CD8-positive, alpha-beta memory T cell (primary cell): ENCODE data around the gene TRAF5. TPM values are rescaled to one million over a fixed set of nuclear protein-coding genes. Genes with fewer than 3 reads are reported as not detected.

Source experiments
- CTCF ChIA-PET: fragments of 350-600 bp; sonication (Branson Sonifier 250); formaldehyde crosslinking; loops from one replicate; lab custom pipeline; 2021; ENCODE audit warnings: antibody characterized with exemption; lab: Charles Lee
- POLR2A ChIA-PET: fragments of 350-600 bp; sonication (Branson Sonifier 250); formaldehyde crosslinking; loops from one replicate; lab custom pipeline; 2021; ENCODE audit warnings: antibody characterized with exemption; lab: Charles Lee
- DNase-seq, 5 donors: peaks; one replicate each; pipeline versions ENCODE4 v3.0.0 to v3.0.0-alpha.2; 2020 to 2022; ENCODE audit warnings: mixed read lengths in 1 of 5
- H3K27ac ChIP-seq: one replicate; pipeline ENCODE4 v1.7.0; 2013; ENCODE audit warnings: low read depth, mild to moderate bottlenecking, low read length, moderate library complexity
- H3K27me3 ChIP-seq: 2 replicates; pipeline ENCODE4 v1.7.0; 2013; ENCODE audit warnings: low read length, mild to moderate bottlenecking; ENCODE audit not compliant: insufficient read depth, poor library complexity, severe bottlenecking
- H3K36me3 ChIP-seq: 2 replicates; pipeline ENCODE4 v1.7.0; 2013; ENCODE audit warnings: mild to moderate bottlenecking, low read length, moderate library complexity; ENCODE audit not compliant: insufficient read depth
- H3K4me1 ChIP-seq: 2 replicates; pipeline ENCODE4 v1.7.0; 2013; ENCODE audit warnings: mild to moderate bottlenecking, low read length, moderate library complexity; ENCODE audit not compliant: insufficient read depth
- H3K4me3 ChIP-seq: 2 replicates; pipeline ENCODE4 v1.7.0; 2013; ENCODE audit warnings: mild to moderate bottlenecking, low read length
- H3K9me3 ChIP-seq: 2 replicates; pipeline ENCODE4 v1.7.0; 2013; ENCODE audit warnings: mild to moderate bottlenecking, low read length
- H3K27ac Mint-ChIP-seq, 8 donors: one replicate each; pipeline ENCODE4 v1.8.0; 2020 to 2021; ENCODE audit warnings: mixed read lengths in 8 of 8, mild to moderate bottlenecking in 6 of 8, inconsistent platforms in 3 of 8, moderate library complexity in 3 of 8
- H3K27me3 Mint-ChIP-seq, 2 donors: one replicate each; pipeline ENCODE4 v1.8.0; 2020 to 2021; ENCODE audit warnings: mixed read lengths in 2 of 2, mild to moderate bottlenecking in 1 of 2, moderate library complexity in 1 of 2
- H3K36me3 Mint-ChIP-seq, 3 donors: one replicate each; pipeline ENCODE4 v1.8.0; 2020 to 2021; ENCODE audit warnings: mixed read lengths in 3 of 3, inconsistent platforms in 1 of 3, mild to moderate bottlenecking in 1 of 3
- H3K4me1 Mint-ChIP-seq, 3 donors: one replicate each; pipeline ENCODE4 v1.8.0; 2020 to 2021; ENCODE audit warnings: mixed read lengths in 3 of 3, inconsistent platforms in 1 of 3, mild to moderate bottlenecking in 1 of 3
- H3K4me3 Mint-ChIP-seq, 7 donors: one replicate each; pipeline ENCODE4 v1.8.0; 2020 to 2021; ENCODE audit warnings: mixed read lengths in 7 of 7, mild to moderate bottlenecking in 6 of 7, moderate library complexity in 4 of 7, inconsistent platforms in 2 of 7
- H3K9me3 Mint-ChIP-seq, 5 donors: one replicate each; pipeline ENCODE4 v1.8.0; 2020 to 2022; ENCODE audit warnings: mixed read lengths in 5 of 5, mild to moderate bottlenecking in 3 of 5, moderate library complexity in 2 of 5, inconsistent platforms in 1 of 5
- polyA plus RNA-seq: library from polyadenylated mRNA; unstranded; fragments of 300-500 nt; fragmentation: Illumina TruSeq; gene quantifications from one replicate; pipeline ENCODE4 v1.2.3, GENCODE V29; 2021
- total RNA-seq, 2 experiments: library from RNA; stranded (reverse); gene quantifications; one replicate each; pipeline ENCODE4 v1.2.3, GENCODE V29; 2021

TRAF5 gene
- total and polyA plus RNA-seq, 3 experiments from 2014 or later = 30.7 to 38.3 (median 33.7) TPM

DNA sequence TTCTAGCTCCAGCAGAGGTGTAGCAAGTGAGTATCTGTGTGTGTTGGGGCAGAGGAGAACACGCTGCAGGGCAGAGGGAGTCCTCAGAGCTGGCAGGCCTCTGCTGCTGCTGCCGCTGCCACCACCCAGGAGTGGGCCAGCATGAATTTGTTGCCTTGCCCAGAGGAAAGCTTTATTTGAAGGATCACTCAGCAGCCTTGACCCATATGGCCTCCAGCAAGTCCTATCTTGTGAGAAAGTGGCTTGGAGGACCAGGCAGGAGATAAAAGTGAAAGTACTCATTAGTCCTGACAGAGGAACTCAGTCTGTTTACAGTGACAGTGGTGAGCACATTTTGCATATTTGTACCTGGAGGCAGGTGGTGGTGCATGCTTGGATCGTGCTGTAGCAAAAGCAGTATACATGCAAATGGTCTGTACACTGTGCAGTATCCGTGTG lies 3.1 kb downstream of the TRAF5 start:
- peaks cover 70% of the 10 kb centered on the region for H3K4me1 ChIP-seq
- H3K4me3 ChIP-seq = peak overlapping the region; percentile 79
- H3K27ac Mint-ChIP-seq = peak overlapping the region; percentile 89 to 99 (median 96)
- peak overlapping the region; percentile 92 to 99 (median 98) for H3K4me3 Mint-ChIP-seq
- peaks cover 76 to 88% (median 88%) of the 10 kb centered on the region in 3 donors for H3K4me1 Mint-ChIP-seq
- ChIA-PET CTCF (interaction anchor here (0.6 to 5.8 kb wide), 11 partner anchors 9 to 149 kb away, joined by 3 to 37 read pairs (median 7); no protein-coding TSS in a partner anchor), POLR2A (no interaction called here)
- no peaks in the 10 kb centered on the region for H3K9me3 Mint-ChIP-seq
- no peaks in the 10 kb centered on the region for H3K27me3 ChIP-seq
- peaks cover 0 to 33% (median 4%) of the 10 kb centered on the region in 3 donors for H3K36me3 Mint-ChIP-seq
- peaks cover 0 to 2% of the 10 kb centered on the region in 2 donors for H3K27me3 Mint-ChIP-seq
- no peaks in the 10 kb centered on the region for H3K36me3 ChIP-seq
- H3K9me3 ChIP-seq = no peaks in the 10 kb centered on the region
- no peak for DNase-seq
- peak overlapping the region; percentile 82 for H3K27ac ChIP-seq

GRCh38 chr1:211330282-211330936 lies 3.8 kb downstream of the TRAF5 start:
- Mint-ChIP-seq H3K36me3 (peaks cover 0 to 33% (median 4%) of the 10 kb centered on the region in 3 donors), H3K9me3 (no peaks in the 10 kb centered on the region), H3K4me1 (peaks cover 80 to 92% (median 90%) of the 10 kb centered on the region in 3 donors), H3K27me3 (peaks cover 0 to 2% of the 10 kb centered on the region in 2 donors), H3K4me3 (peak overlapping the region; percentile 92 to 99 (median 98)), H3K27ac (peak overlapping the region; percentile 89 to 99 (median 96))
- Histone ChIP-seq H3K4me1 (peaks cover 76% of the 10 kb centered on the region), H3K27me3 (no peaks in the 10 kb centered on the region), H3K9me3 (no peaks in the 10 kb centered on the region), H3K4me3 (peak overlapping the region; percentile 79), H3K36me3 (no peaks in the 10 kb centered on the region), H3K27ac (no peak overlapping the region)
- CTCF ChIA-PET = interaction anchor here (1.0 to 5.8 kb wide), 5 partner anchors 9 to 86 kb away, joined by 3 to 33 read pairs (median 6); no protein-coding TSS in a partner anchor
- POLR2A ChIA-PET = no interaction called here
- DNase-seq = no peak

- Histone ChIP-seq H3K36me3 (no peaks in the 10 kb centered on the region), H3K4me3 (no peak overlapping the region), H3K27ac (no peak overlapping the region), H3K9me3 (no peaks in the 10 kb centered on the region), H3K27me3 (no peaks in the 10 kb centered on the region), H3K4me1 (peaks cover 82% of the 10 kb centered on the region)
- peak overlapping the region; percentile 51 to 98 (median 94) for H3K27ac Mint-ChIP-seq
- peak overlapping the region; percentile 52 to 98 (median 96) for H3K4me3 Mint-ChIP-seq
- peaks cover 82 to 92% (median 91%) of the 10 kb centered on the region in 3 donors for H3K4me1 Mint-ChIP-seq
- no peak for DNase-seq
- H3K36me3 Mint-ChIP-seq = peaks cover 0 to 32% (median 4%) of the 10 kb centered on the region in 3 donors
- no peaks in the 10 kb centered on the region for H3K9me3 Mint-ChIP-seq
- H3K27me3 Mint-ChIP-seq = peaks cover 0 to 2% of the 10 kb centered on the region in 2 donors
- CTCF ChIA-PET = interaction anchor here (1.0 to 2.0 kb wide), 4 partner anchors 8 to 139 kb away, joined by 3 to 10 read pairs (median 6); no protein-coding TSS in a partner anchor
- POLR2A ChIA-PET = no interaction called here
Observed at GRCh38 chr1:211331011-211331709, 4.5 kb downstream of the TRAF5 start.

DNA sequence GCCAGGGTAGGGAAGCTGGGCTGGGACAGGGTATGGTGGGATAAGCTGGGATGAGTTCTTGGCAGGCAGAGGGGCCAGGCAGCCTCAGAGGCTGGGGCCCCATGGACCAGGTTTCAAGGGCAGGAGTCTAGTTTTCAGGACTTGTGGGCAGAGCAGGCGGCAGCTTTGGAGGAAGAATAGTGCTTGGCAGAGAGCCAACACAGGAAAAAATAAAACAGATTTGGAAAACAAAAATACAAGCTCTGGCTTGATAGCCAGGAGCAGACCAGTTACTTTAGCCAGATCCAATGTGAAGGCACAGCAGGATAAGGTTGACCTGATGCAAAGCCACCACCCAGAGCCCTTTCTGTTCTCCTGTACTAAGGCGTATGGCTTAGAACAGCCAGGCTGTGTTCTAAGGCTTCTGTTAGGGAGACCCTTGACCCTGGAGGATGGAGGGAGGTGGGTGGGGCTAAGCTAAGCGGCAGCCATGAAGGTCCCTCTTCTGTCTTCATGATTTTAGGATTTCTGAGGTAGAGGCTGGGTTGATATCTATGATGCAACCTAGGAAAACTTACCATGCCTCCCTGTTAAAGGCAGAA lies 5.5 kb downstream of the TRAF5 start:
- Histone ChIP-seq H3K27ac (no peak overlapping the region), H3K4me3 (no peak overlapping the region), H3K9me3 (no peaks in the 10 kb centered on the region), H3K36me3 (no peaks in the 10 kb centered on the region), H3K4me1 (peaks cover 89% of the 10 kb centered on the region), H3K27me3 (no peaks in the 10 kb centered on the region)
- no peak for DNase-seq
- H3K4me1 Mint-ChIP-seq = peaks cover 89 to 98% (median 97%) of the 10 kb centered on the region in 3 donors
- ChIA-PET CTCF (interaction anchor here (1.0 to 1.5 kb wide), 2 partner anchors 9 to 138 kb away, joined by 3 to 10 read pairs; no protein-coding TSS in a partner anchor), POLR2A (no interaction called here)
- H3K27me3 Mint-ChIP-seq = peaks cover 0 to 2% of the 10 kb centered on the region in 2 donors
- H3K27ac Mint-ChIP-seq = peak overlapping the region; percentile 40 to 94 (median 74)
- no peaks in the 10 kb centered on the region for H3K9me3 Mint-ChIP-seq
- peak overlapping the region in 4 of 7 donors; percentile 9 to 44 (median 29) for H3K4me3 Mint-ChIP-seq
- H3K36me3 Mint-ChIP-seq = peaks cover 0 to 28% (median 4%) of the 10 kb centered on the region in 3 donors

DNA sequence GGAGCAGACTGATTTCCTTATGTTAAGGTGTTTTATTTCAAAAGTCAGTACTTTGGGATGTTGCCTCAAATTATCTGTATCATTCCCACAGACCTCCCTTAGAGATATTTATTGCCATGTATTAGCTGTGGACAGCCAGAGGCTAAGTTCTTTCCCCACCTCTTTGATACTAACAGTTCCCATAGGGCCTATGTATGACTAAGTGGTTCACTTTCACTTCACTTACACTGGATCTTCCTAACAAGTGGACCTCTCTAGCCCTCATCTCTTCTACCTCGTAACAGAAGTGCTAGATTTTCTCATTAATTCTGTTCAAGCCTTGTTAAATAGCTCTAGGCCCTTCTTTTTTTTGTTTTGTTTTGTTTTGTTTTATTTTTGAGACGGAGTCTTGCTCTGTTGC lies 6.2 kb downstream of the TRAF5 start:
- Mint-ChIP-seq H3K27ac (peak overlapping the region; percentile 18 to 94 (median 74)), H3K4me3 (peak overlapping the region in 3 of 7 donors; percentile 9 to 26 (median 25))

GRCh38 chr1:211333906-211334305 lies 7.3 kb downstream of the TRAF5 start:
- POLR2A ChIA-PET = no interaction called here
- Histone ChIP-seq H3K4me1 (peaks cover 92% of the 10 kb centered on the region), H3K4me3 (no peak overlapping the region), H3K9me3 (no peaks in the 10 kb centered on the region), H3K27ac (no peak overlapping the region), H3K27me3 (no peaks in the 10 kb centered on the region), H3K36me3 (no peaks in the 10 kb centered on the region)
- DNase-seq = no peak
- peak overlapping the region; percentile 62 to 96 (median 82) for H3K27ac Mint-ChIP-seq
- H3K4me1 Mint-ChIP-seq = peaks cover 91 to 98% (median 97%) of the 10 kb centered on the region in 3 donors
- H3K9me3 Mint-ChIP-seq = no peaks in the 10 kb centered on the region
- H3K36me3 Mint-ChIP-seq = peaks cover 0 to 22% (median 11%) of the 10 kb centered on the region in 3 donors
- CTCF ChIA-PET = interaction anchor here (3.4 kb wide), 1 partner anchor 11 kb away, joined by 18 read pairs; no protein-coding TSS in a partner anchor
- peak overlapping the region in 4 of 7 donors; percentile 9 to 34 (median 20) for H3K4me3 Mint-ChIP-seq
- peaks cover 0 to 2% of the 10 kb centered on the region in 2 donors for H3K27me3 Mint-ChIP-seq

More for the DNA sequence above, 6.2 kb downstream of the TRAF5 start:
- Histone ChIP-seq H3K9me3 (no peaks in the 10 kb centered on the region), H3K36me3 (no peaks in the 10 kb centered on the region), H3K27ac (no peak overlapping the region), H3K27me3 (no peaks in the 10 kb centered on the region), H3K4me1 (peaks cover 92% of the 10 kb centered on the region), H3K4me3 (no peak overlapping the region)
- no peak for DNase-seq
- peaks cover 92 to 98% (median 97%) of the 10 kb centered on the region in 3 donors for H3K4me1 Mint-ChIP-seq
- ChIA-PET POLR2A (no interaction called here), CTCF (interaction anchor here (0.8 kb wide), 2 partner anchors 9 to 21 kb away, joined by 3 to 4 read pairs; no protein-coding TSS in a partner anchor)
- H3K36me3 Mint-ChIP-seq = peaks cover 0 to 23% (median 10%) of the 10 kb centered on the region in 3 donors
- H3K9me3 Mint-ChIP-seq = no peaks in the 10 kb centered on the region
- H3K27me3 Mint-ChIP-seq = peaks cover 0 to 2% of the 10 kb centered on the region in 2 donors

DNA sequence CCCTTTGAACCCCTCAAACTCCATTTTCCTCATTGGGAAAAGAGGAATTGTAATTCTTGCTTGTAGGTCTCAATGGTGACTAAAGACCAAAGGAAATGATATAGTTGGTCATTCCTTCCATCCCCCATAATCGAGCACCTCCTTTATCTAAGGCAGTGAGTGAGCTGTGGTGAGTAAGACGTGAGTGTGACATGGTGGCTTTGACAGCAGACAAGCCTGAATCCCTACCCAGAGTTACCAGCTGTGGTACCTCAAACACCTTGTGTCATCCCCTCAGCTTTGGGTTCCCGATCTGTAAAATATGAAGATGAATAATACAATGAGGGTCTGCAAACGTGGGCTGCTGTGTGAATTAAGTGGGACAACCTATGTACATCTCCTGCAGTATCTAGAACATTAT lies 8.4 kb downstream of the TRAF5 start:
- Mint-ChIP-seq H3K36me3 (peaks cover 0 to 23% (median 18%) of the 10 kb centered on the region in 3 donors), H3K27ac (peak overlapping the region; percentile 82 to 96 (median 92)), H3K9me3 (no peaks in the 10 kb centered on the region), H3K27me3 (peaks cover 0 to 2% of the 10 kb centered on the region in 2 donors), H3K4me1 (peaks cover 90 to 97% (median 97%) of the 10 kb centered on the region in 3 donors), H3K4me3 (peak overlapping the region; percentile 57 to 89 (median 79))
- H3K4me3 ChIP-seq = peak overlapping the region; percentile 44
- DNase-seq = no peak
- no peaks in the 10 kb centered on the region for H3K36me3 ChIP-seq
- ChIA-PET POLR2A (no interaction called here), CTCF (interaction anchor here (2.0 to 3.4 kb wide), 2 partner anchors 9 to 12 kb away, joined by 5 to 18 read pairs; partner anchors contain the start of gene TRAF5)
- H3K4me1 ChIP-seq = peaks cover 92% of the 10 kb centered on the region
- H3K27me3 ChIP-seq = no peaks in the 10 kb centered on the region
- no peaks in the 10 kb centered on the region for H3K9me3 ChIP-seq
- no peak overlapping the region for H3K27ac ChIP-seq
